Liver (tissue), 3 donors: ENCODE measurements around the gene CFAP65.

Experiments used
- ATF3 ChIP-seq: IDR thresholded peaks from 2 replicates; pipeline ENCODE4 v1.6.1; 2016; ENCODE audit warnings: antibody characterized with exemption
- CTCF ChIP-seq: fragments of 150-350 bp; IDR thresholded peaks from 2 replicates; pipeline ENCODE4 v1.5.1; 2017; ENCODE audit warnings: improper control_type of control experiment, low read depth, low read length; ENCODE audit not compliant: missing input control
- JUND ChIP-seq, 2 donors: IDR thresholded peaks; 2 replicates each; pipeline ENCODE4 v1.6.1; 2016; ENCODE audit warnings: antibody characterized with exemption in 2 of 2
- MAX ChIP-seq: IDR thresholded peaks from 2 replicates; pipeline ENCODE4 v1.6.1; 2016; ENCODE audit warnings: antibody characterized with exemption
- NR2F2 ChIP-seq: IDR thresholded peaks from 2 replicates; pipeline ENCODE4 v1.6.1; 2016; ENCODE audit warnings: antibody characterized with exemption
- REST ChIP-seq: IDR thresholded peaks from 2 replicates; pipeline ENCODE4 v1.6.1; 2016; ENCODE audit warnings: antibody characterized with exemption, mild to moderate bottlenecking
- SP1 ChIP-seq: IDR thresholded peaks from 2 replicates; pipeline ENCODE4 v1.6.1; 2018; ENCODE audit warnings: antibody characterized with exemption, mild to moderate bottlenecking
- TAF1 ChIP-seq: conservative IDR thresholded peaks from 2 replicates; pipeline ENCODE4 v1.6.1; 2016; ENCODE audit warnings: antibody characterized with exemption, mild to moderate bottlenecking
- YY1 ChIP-seq: IDR thresholded peaks from 2 replicates; pipeline ENCODE4 v1.6.1; 2016; ENCODE audit warnings: antibody characterized with exemption, mild to moderate bottlenecking
- donor health status: healthy.
- donor health status: healthy.

GRCh38 chr2:219025637-219026585, 15.4 kb downstream of the CFAP65 start:
- TF ChIP-seq CTCF: no peak
- no peak for TF ChIP-seq TAF1
- TF ChIP-seq REST: no peak
- no peak for TF ChIP-seq ATF3
- no peak for TF ChIP-seq JUND (IDR thresholded peaks at IDR 0.05)
- no peak for TF ChIP-seq MAX
- no peak for TF ChIP-seq SP1
- no peak for TF ChIP-seq YY1
- no peak for TF ChIP-seq NR2F2
